MM.1S (cell line): Measurements from ENCODE around the gene STRIP2.

Experiments used
- DNase-seq: peaks from one replicate; pipeline ENCODE4 v3.0.0-alpha.2; 2015
- H2AFZ ChIP-seq: fragments of 300-600 bp; sonication (generic); 2 replicates; pipeline ENCODE4 v1.6.0; 2016; ENCODE audit warnings: antibody characterized with exemption, low read length
- H3F3A ChIP-seq: fragments of 300-600 bp; sonication (generic); 2 replicates; pipeline ENCODE4 v1.6.1; 2016; ENCODE audit warnings: mild to moderate bottlenecking, antibody characterized with exemption, low read length, moderate library complexity, mixed read lengths; ENCODE audit not compliant: insufficient read depth
- H3K27ac ChIP-seq: fragments of 300-600 bp; sonication (generic); 2 replicates; pipeline ENCODE4 v1.5.1; 2016; ENCODE audit warnings: mild to moderate bottlenecking, low read length
- H3K27me3 ChIP-seq: fragments of 300-600 bp; sonication (generic); replicated peaks from 2 replicates; pipeline ENCODE4 v1.6.0; 2016; ENCODE audit warnings: low read length; ENCODE audit not compliant: insufficient read depth
- H3K36me3 ChIP-seq: fragments of 300-600 bp; sonication (generic); replicated peaks from 2 replicates; pipeline ENCODE4 v1.6.1; 2016; ENCODE audit warnings: mild to moderate bottlenecking, low read length, mixed read lengths; ENCODE audit not compliant: insufficient read depth
- H3K4me1 ChIP-seq: fragments of 300-600 bp; sonication (generic); 2 replicates; pipeline ENCODE4 v1.6.1; 2016; ENCODE audit warnings: low read length, mixed read lengths
- H3K4me2 ChIP-seq: fragments of 300-600 bp; sonication (generic); 2 replicates; pipeline ENCODE4 v1.6.0; 2016; ENCODE audit warnings: low read depth, low read length
- H3K4me3 ChIP-seq: fragments of 300-600 bp; sonication (generic); 2 replicates; pipeline ENCODE4 v1.5.1; 2016; ENCODE audit warnings: low read length, mixed read lengths
- H3K79me2 ChIP-seq: fragments of 300-600 bp; sonication (generic); 2 replicates; pipeline ENCODE4 v1.6.1; 2016; ENCODE audit warnings: mixed run types, low read length, mixed read lengths
- H3K9ac ChIP-seq: fragments of 300-600 bp; sonication (generic); 2 replicates; pipeline ENCODE4 v1.6.1; 2016; ENCODE audit warnings: low read length, mixed read lengths
- H3K9me2 ChIP-seq: fragments of 300-600 bp; sonication (generic); replicated peaks from 2 replicates; pipeline ENCODE4 v1.6.1; 2016; ENCODE audit warnings: mild to moderate bottlenecking, low read length, mixed read lengths; ENCODE audit not compliant: insufficient read depth
- H3K9me3 ChIP-seq: fragments of 300-600 bp; sonication (generic); replicated peaks from 2 replicates; pipeline ENCODE4 v1.6.1; 2016; ENCODE audit warnings: mild to moderate bottlenecking, low read length, mixed read lengths; ENCODE audit not compliant: insufficient read depth
- H4K20me1 ChIP-seq: fragments of 300-600 bp; sonication (generic); 2 replicates; pipeline ENCODE4 v1.6.1; 2016; ENCODE audit warnings: mild to moderate bottlenecking, low read length, moderate library complexity, mixed read lengths; ENCODE audit not compliant: insufficient read depth
- EZH2 ChIP-seq: fragments of 300-600 bp; sonication (generic); optimal IDR thresholded peaks from 2 replicates; pipeline ENCODE3; 2017; ENCODE audit warnings: low read depth, mild to moderate bottlenecking, antibody characterized with exemption, low read length, mixed read lengths
- EZH2phosphoT487 ChIP-seq: fragments of 300-600 bp; sonication (generic); IDR thresholded peaks from 2 replicates; pipeline ENCODE4 v1.6.1; 2018; ENCODE audit warnings: antibody characterized with exemption, low read length
- TF ChIP-seq, protein P1 (sequence below): fragments of 300-600 bp; sonication (generic); IDR thresholded peaks from 2 replicates; pipeline ENCODE4 v1.5.1; 2016; ENCODE audit warnings: antibody characterized with exemption, low read length, mixed read lengths

STRIP2 gene

DNA sequence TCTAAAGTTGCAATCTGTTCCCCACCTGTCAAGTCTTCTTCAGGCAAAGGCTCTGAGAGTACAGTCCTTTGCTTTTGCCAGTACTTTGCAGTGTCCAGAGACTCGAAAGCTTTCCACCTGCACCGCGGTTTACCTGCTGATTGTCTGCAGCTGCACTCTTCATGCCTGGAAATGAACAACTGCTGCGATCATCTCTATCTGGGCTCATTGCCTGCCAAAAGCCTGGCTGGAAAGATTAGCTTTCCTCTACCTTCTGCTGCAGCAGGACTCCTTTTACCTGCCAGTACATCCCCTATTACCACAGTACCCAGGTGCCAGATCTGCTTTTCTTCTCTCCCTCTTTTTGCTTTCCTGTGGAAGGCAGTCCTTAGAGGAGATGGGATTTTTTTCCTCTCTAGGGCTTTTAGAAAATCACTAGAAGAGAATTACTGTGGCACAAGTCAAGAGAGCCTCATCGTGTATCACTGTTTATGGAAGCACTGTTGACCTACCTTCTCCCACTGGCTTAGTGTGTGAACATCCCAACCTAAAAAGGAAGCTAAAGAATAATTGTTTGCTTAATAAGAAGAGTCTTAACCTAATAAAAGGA, 2.2 kb downstream of the STRIP2 start:
- Histone ChIP-seq H3K9ac (no peak overlapping the region), H3F3A (no peaks in the 10 kb centered on the region), H3K36me3 (no peaks in the 10 kb centered on the region), H2AFZ (no peak overlapping the region), H3K9me2 (no peaks in the 10 kb centered on the region), H3K79me2 (0 out of 2 replicates have a peak, but pooled peaks cover 6% of the 10 kb centered on the region), H3K4me3 (no peak overlapping the region), H3K9me3 (no peaks in the 10 kb centered on the region), H3K27me3 (no peaks in the 10 kb centered on the region; the same call in 1 of the 2 replicates), H3K4me1 (peaks cover 9% of the 10 kb centered on the region), H3K4me2 (no peak overlapping the region), H3K27ac (no peak overlapping the region), H4K20me1 (no peaks in the 10 kb centered on the region; the same call in 1 of the 2 replicates)
- TF ChIP-seq, protein P1, sequence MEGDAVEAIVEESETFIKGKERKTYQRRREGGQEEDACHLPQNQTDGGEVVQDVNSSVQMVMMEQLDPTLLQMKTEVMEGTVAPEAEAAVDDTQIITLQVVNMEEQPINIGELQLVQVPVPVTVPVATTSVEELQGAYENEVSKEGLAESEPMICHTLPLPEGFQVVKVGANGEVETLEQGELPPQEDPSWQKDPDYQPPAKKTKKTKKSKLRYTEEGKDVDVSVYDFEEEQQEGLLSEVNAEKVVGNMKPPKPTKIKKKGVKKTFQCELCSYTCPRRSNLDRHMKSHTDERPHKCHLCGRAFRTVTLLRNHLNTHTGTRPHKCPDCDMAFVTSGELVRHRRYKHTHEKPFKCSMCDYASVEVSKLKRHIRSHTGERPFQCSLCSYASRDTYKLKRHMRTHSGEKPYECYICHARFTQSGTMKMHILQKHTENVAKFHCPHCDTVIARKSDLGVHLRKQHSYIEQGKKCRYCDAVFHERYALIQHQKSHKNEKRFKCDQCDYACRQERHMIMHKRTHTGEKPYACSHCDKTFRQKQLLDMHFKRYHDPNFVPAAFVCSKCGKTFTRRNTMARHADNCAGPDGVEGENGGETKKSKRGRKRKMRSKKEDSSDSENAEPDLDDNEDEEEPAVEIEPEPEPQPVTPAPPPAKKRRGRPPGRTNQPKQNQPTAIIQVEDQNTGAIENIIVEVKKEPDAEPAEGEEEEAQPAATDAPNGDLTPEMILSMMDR, result no peak
- no peak for TF ChIP-seq EZH2phosphoT487
- DNase-seq, result no peak

DNA sequence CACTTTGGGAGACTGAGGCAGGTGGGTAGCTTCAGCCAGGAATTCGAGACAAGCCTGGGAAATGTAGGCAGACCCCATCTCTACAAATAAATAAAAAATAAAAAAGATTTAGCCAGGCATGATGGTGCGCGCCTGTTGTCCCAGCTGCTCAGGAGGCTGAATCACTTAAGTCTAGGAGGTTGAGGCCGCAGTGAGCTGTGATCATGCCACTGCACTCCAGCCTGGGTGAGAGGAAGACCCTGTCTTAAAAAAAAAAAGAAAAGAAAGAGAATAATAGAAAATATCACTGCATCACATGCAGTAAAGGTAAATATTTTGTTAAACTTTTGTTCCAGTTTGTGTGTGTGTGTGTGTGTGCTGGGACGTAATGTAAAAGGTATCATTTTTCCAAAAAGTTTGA, 3.0 kb downstream of the STRIP2 start:
- Histone ChIP-seq H3K9ac (no peak overlapping the region), H3K4me1 (peaks cover 9% of the 10 kb centered on the region), H3F3A (no peaks in the 10 kb centered on the region), H3K79me2 (0 out of 2 replicates have a peak, but pooled peaks cover 6% of the 10 kb centered on the region), H3K4me2 (no peak overlapping the region), H3K27me3 (no peaks in the 10 kb centered on the region; the same call in 1 of the 2 replicates), H3K4me3 (no peak overlapping the region), H3K9me3 (no peaks in the 10 kb centered on the region), H3K27ac (no peak overlapping the region), H3K36me3 (no peaks in the 10 kb centered on the region), H2AFZ (no peak overlapping the region), H3K9me2 (no peaks in the 10 kb centered on the region), H4K20me1 (no peaks in the 10 kb centered on the region; the same call in 1 of the 2 replicates)
- TF ChIP-seq, protein P1, result no peak
- no peak for TF ChIP-seq EZH2
- no peak for TF ChIP-seq EZH2phosphoT487
- no peak for DNase-seq

DNA sequence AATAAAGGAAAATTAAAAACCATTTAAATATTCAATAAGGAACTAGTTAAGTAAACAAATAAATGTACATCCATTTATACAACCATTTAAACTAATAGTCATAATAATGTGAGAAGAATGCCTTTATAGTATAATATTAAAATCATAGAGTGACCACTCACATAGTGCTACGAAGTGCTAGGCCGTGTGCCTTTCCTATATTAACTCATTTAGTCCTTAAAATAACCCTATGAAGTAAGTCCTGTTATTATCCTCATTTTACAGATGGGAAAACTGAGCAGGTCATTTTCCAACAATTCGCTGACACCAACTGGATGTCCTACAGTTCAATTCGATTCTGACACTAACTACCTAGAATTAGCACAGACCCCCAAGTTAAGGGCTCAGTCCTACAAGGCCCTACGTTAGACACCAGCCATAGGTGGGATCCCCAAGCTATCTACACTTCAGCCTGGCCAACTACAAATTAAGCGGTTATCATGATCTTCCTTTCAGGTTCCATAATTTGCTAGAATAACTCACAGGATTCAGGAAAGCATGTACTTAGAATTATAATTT, 4.1 kb downstream of the STRIP2 start:
- H3K4me1 ChIP-seq, result peaks cover 7% of the 10 kb centered on the region
- H3K9ac ChIP-seq, result no peak overlapping the region
- H3K27ac ChIP-seq, result no peak overlapping the region
- no peaks in the 10 kb centered on the region; the same call in 1 of the 2 replicates for H3K27me3 ChIP-seq
- no peaks in the 10 kb centered on the region for H3K36me3 ChIP-seq
- no peak overlapping the region for H2AFZ ChIP-seq
- H3K4me3 ChIP-seq, result no peak overlapping the region
- no peak overlapping the region for H3K4me2 ChIP-seq
- H3K79me2 ChIP-seq, result 0 out of 2 replicates have a peak, but pooled peaks cover 6% of the 10 kb centered on the region
- H4K20me1 ChIP-seq, result no peaks in the 10 kb centered on the region; the same call in 1 of the 2 replicates
- no peaks in the 10 kb centered on the region for H3K9me2 ChIP-seq
- no peak for DNase-seq
- H3F3A ChIP-seq, result no peaks in the 10 kb centered on the region
- no peaks in the 10 kb centered on the region for H3K9me3 ChIP-seq
- TF ChIP-seq EZH2 (no peak), EZH2phosphoT487 (no peak)
- TF ChIP-seq, protein P1, result no peak
